Caco-2 (cell line): Measurements from ENCODE around the gene TNRC6B. TPM values are rescaled to one million over a fixed set of nuclear protein-coding genes. Genes with fewer than 3 reads are reported as not detected.
A peak's percentile ranks its signal among the peaks of the same experiment; 100 is the strongest.
"Not testable (repeated sequence)": the region's sequence is repeated elsewhere in the genome, so short reads cannot be mapped to it uniquely, and the experiment has no call there.

Experiments used
- BruUV-seq: library from RNA; stranded (reverse); fragments of 400-500 nt; replicated peaks from 2 replicates; lab custom pipeline; 2021; lab: Mats Ljungman, UMichigan
- CTCF ChIA-PET: fragments of 300-600 bp; sonication (Branson Sonifier 250); formaldehyde crosslinking; loops from one replicate; lab custom pipeline; 2022; ENCODE audit warnings: antibody characterized with exemption; lab: Charles Lee
- POLR2A ChIA-PET: fragments of 300-600 bp; sonication (Branson Sonifier 250); formaldehyde crosslinking; loops from one replicate; lab custom pipeline; 2022; ENCODE audit warnings: antibody characterized with exemption; lab: Charles Lee
- DNase-seq, 2 experiments: peaks; one replicate each; pipeline versions ENCODE4 v3.0.0 to v3.0.0-alpha.2; 2020 to 2022
- H3K27me3 ChIP-seq: replicated peaks from 2 replicates; pipeline ENCODE4 v1.6.0; 2011; ENCODE audit warnings: low read length; ENCODE audit not compliant: control insufficient read depth, insufficient read depth
- H3K36me3 ChIP-seq: 2 replicates; pipeline ENCODE4 v1.5.1; 2011; ENCODE audit warnings: low read length; ENCODE audit not compliant: control insufficient read depth, insufficient read depth
- H3K4me1 ChIP-seq: fragments of 250-450 bp; sonication (Bioruptor Pico); 2 replicates; pipeline ENCODE4 v1.5.1; 2020; ENCODE audit warnings: mild to moderate bottlenecking
- H3K4me3 ChIP-seq: 2 replicates; pipeline ENCODE4 v1.5.1; 2011; ENCODE audit warnings: low read depth, mild to moderate bottlenecking, control low read depth, low read length
- H3K9me3 ChIP-seq: fragments of 250-450 bp; sonication (Bioruptor Pico); 2 replicates; pipeline ENCODE4 v1.5.1; 2020; ENCODE audit warnings: mild to moderate bottlenecking, moderate library complexity
- H3K27ac Mint-ChIP-seq: one replicate; pipeline ENCODE4 v1.8.0; 2022; ENCODE audit warnings: mixed read lengths; ENCODE audit not compliant: unreplicated experiment
- H3K27me3 Mint-ChIP-seq: one replicate; pipeline ENCODE4 v1.8.0; 2022; ENCODE audit warnings: mixed read lengths; ENCODE audit not compliant: insufficient read depth, unreplicated experiment
- H3K36me3 Mint-ChIP-seq: one replicate; pipeline ENCODE4 v1.8.0; 2022; ENCODE audit warnings: mild to moderate bottlenecking, mixed read lengths; ENCODE audit not compliant: insufficient read depth, unreplicated experiment
- H3K4me1 Mint-ChIP-seq: one replicate; pipeline ENCODE4 v1.8.0; 2022; ENCODE audit warnings: low read depth, mixed read lengths; ENCODE audit not compliant: unreplicated experiment
- H3K4me3 Mint-ChIP-seq: one replicate; pipeline ENCODE4 v1.8.0; 2022; ENCODE audit warnings: mild to moderate bottlenecking, moderate library complexity, mixed read lengths; ENCODE audit not compliant: unreplicated experiment
- H3K9me3 Mint-ChIP-seq: one replicate; pipeline ENCODE4 v1.8.0; 2022; ENCODE audit warnings: mixed read lengths; ENCODE audit not compliant: unreplicated experiment
- intact Hi-C: fragments of 100-400 bp; cut with micrococcal nuclease; formaldehyde crosslinking; loops from one replicate; pipeline ENCODE4 v1.10.0; 2022; ENCODE audit not compliant: unreplicated experiment
- total RNA-seq: library from RNA; stranded (reverse); gene quantifications from 2 replicates; pipeline ENCODE4 v1.2.3, GENCODE V29; 2022
- TF ChIP-seq, protein P1 (sequence below), 2 experiments: fragments of 200-600 bp in 1 of 2; IDR thresholded peaks; 1 replicate in 1 of 2; 2 replicates in 1 of 2; pipeline versions ENCODE4 v1.5.1 to v1.8.0; 2011 to 2022; ENCODE audit warnings: antibody characterized with exemption in 1 of 2, control low read depth in 1 of 2, inconsistent platforms in 1 of 2, low read depth in 1 of 2, low read length in 1 of 2, mild to moderate bottlenecking in 1 of 2, moderate library complexity in 1 of 2; ENCODE audit not compliant: insufficient read depth in 1 of 2, severe bottlenecking in 1 of 2, unreplicated experiment in 1 of 2

TNRC6B gene
- total RNA-seq, 1 experiment from 2014 or later, result 23.5 TPM

DNA sequence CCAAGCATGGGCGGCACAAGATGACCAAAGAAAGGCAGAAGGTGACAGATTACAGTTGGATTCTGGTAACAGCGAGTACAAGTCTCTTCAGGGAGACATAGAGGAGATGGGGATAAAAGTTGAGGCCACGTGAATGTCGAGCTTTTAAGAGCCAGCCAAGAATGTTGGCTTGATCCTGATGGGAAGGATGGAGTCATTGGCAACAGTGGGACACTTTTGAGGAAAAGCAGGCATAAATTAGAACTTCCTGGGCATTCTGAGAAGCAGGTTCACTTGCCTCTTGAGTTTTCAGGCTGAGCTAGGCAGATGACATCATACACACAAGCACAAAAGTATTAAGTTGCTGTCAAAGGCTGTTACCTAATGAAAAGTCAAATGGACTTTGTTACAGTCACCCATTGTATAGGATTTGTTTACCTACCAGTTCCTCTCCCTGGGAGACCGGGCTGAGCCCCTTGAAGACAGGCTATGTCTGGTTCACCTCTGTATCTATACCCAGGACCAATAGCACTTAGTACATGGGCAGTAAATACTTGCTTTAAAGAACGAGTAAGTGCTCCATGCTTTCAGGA lies 41.1 kb downstream of the TNRC6B start:
- BruUV-seq, result no TSS peak
- peak in 1 of 2 experiments; percentile 23 for DNase-seq
- ChIA-PET CTCF (interaction anchor here (0.6 kb wide), 1 partner anchor 13 kb away, joined by 3 read pairs; no protein-coding TSS in a partner anchor), POLR2A (interaction anchor here (0.7 kb wide), 1 partner anchor 175 kb away, joined by 27 read pairs; no protein-coding TSS in a partner anchor)
- Histone ChIP-seq H3K9me3 (no peaks in the 10 kb centered on the region), H3K27me3 (no peaks in the 10 kb centered on the region), H3K4me3 (no peak overlapping the region), H3K4me1 (peaks cover 17% of the 10 kb centered on the region; the same call in 1 of the 2 replicates), H3K36me3 (no peaks in the 10 kb centered on the region)
- H3K27me3 Mint-ChIP-seq, result no peaks in the 10 kb centered on the region
- peaks cover 25% of the 10 kb centered on the region for H3K4me1 Mint-ChIP-seq
- H3K36me3 Mint-ChIP-seq, result peaks cover 6% of the 10 kb centered on the region
- no peak overlapping the region for H3K4me3 Mint-ChIP-seq
- intact Hi-C loops, result no loop called here
- no peaks in the 10 kb centered on the region for H3K9me3 Mint-ChIP-seq
- TF ChIP-seq, protein P1, sequence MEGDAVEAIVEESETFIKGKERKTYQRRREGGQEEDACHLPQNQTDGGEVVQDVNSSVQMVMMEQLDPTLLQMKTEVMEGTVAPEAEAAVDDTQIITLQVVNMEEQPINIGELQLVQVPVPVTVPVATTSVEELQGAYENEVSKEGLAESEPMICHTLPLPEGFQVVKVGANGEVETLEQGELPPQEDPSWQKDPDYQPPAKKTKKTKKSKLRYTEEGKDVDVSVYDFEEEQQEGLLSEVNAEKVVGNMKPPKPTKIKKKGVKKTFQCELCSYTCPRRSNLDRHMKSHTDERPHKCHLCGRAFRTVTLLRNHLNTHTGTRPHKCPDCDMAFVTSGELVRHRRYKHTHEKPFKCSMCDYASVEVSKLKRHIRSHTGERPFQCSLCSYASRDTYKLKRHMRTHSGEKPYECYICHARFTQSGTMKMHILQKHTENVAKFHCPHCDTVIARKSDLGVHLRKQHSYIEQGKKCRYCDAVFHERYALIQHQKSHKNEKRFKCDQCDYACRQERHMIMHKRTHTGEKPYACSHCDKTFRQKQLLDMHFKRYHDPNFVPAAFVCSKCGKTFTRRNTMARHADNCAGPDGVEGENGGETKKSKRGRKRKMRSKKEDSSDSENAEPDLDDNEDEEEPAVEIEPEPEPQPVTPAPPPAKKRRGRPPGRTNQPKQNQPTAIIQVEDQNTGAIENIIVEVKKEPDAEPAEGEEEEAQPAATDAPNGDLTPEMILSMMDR (IDR thresholded peaks at IDR 0.05; ENCODE audit: insufficient read depth in 1 of 2, low read depth in 1 of 2, low read length in 1 of 2, severe bottlenecking in 1 of 2, unreplicated experiment in 1 of 2), result no peak
- peak overlapping the region; percentile 23 for H3K27ac Mint-ChIP-seq

GRCh38 chr22:40220316-40221054 lies 42.8 kb downstream of the TNRC6B start:
- Mint-ChIP-seq H3K9me3 (no peaks in the 10 kb centered on the region), H3K27ac (no peak overlapping the region), H3K27me3 (no peaks in the 10 kb centered on the region), H3K4me3 (no peak overlapping the region), H3K36me3 (peaks cover 6% of the 10 kb centered on the region), H3K4me1 (peaks cover 25% of the 10 kb centered on the region)
- Histone ChIP-seq H3K36me3 (no peaks in the 10 kb centered on the region), H3K9me3 (no peaks in the 10 kb centered on the region), H3K27me3 (no peaks in the 10 kb centered on the region), H3K4me3 (no peak overlapping the region), H3K4me1 (peaks cover 17% of the 10 kb centered on the region; the same call in 1 of the 2 replicates)
- ChIA-PET POLR2A (no interaction called here), CTCF (no interaction called here)
- BruUV-seq, result no TSS peak
- intact Hi-C loops, result no loop called here
- DNase-seq, result no peak
- TF ChIP-seq, protein P1 (IDR thresholded peaks at IDR 0.05; ENCODE audit: insufficient read depth in 1 of 2, low read depth in 1 of 2, low read length in 1 of 2, severe bottlenecking in 1 of 2, unreplicated experiment in 1 of 2), result no peak

- intact Hi-C loops, result no loop called here
- H3K4me3 ChIP-seq, result no peak overlapping the region
Measured at GRCh38 chr22:40221055-40221414, 43.3 kb downstream of the TNRC6B start.

DNA sequence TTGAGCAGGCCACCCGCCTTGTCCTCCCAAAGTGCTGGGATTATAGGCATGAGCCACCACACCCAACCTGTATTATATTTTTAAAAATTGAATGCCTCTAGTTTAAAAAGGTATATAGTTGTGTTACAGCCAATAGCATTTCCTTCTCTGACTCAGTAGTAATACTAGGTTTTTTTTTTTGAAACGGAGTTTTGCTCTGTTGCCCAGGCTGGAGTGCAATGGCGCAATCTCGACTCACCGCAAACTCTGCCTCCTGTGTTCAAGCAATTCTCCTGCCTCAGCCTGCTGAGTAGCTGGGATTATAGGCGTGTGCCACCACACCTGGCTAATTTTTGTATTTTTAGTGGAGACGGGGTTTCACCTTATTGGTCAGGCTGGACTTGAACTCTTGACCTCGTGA lies 45.3 kb downstream of the TNRC6B start:
- H3K9me3 Mint-ChIP-seq, POLR2A ChIA-PET, H3K36me3 Mint-ChIP-seq, DNase-seq, H3K36me3 ChIP-seq, H3K9me3 ChIP-seq, H3K4me3 ChIP-seq, H3K27me3 Mint-ChIP-seq, intact Hi-C loops, CTCF ChIA-PET, H3K27me3 ChIP-seq, H3K4me3 Mint-ChIP-seq, BruUV-seq, H3K27ac Mint-ChIP-seq: not testable (repeated sequence)
- H3K4me1 ChIP-seq, result peaks cover 21% of the 10 kb centered on the region; the same call in 1 of the 2 replicates
- peaks cover 25% of the 10 kb centered on the region for H3K4me1 Mint-ChIP-seq

More at GRCh38 chr22:40221055-40221414, 43.3 kb downstream of the TNRC6B start:
- H3K36me3 ChIP-seq, result no peaks in the 10 kb centered on the region
- no TSS peak for BruUV-seq
- Mint-ChIP-seq H3K4me1 (peaks cover 27% of the 10 kb centered on the region), H3K27ac (no peak overlapping the region), H3K4me3 (no peak overlapping the region), H3K36me3 (peaks cover 6% of the 10 kb centered on the region), H3K27me3 (no peaks in the 10 kb centered on the region), H3K9me3 (no peaks in the 10 kb centered on the region)
- ChIA-PET POLR2A (no interaction called here), CTCF (no interaction called here)
- H3K27me3 ChIP-seq, result no peaks in the 10 kb centered on the region
- no peaks in the 10 kb centered on the region for H3K9me3 ChIP-seq
- no peak for DNase-seq
- peaks cover 20% of the 10 kb centered on the region; the same call in 1 of the 2 replicates for H3K4me1 ChIP-seq
- TF ChIP-seq, protein P1 (IDR thresholded peaks at IDR 0.05; ENCODE audit: insufficient read depth in 1 of 2, low read depth in 1 of 2, low read length in 1 of 2, severe bottlenecking in 1 of 2, unreplicated experiment in 1 of 2), result no peak
